Mesenchymal stem cell (in vitro differentiated cells and primary cell): ENCODE measurements around the gene TNS1.

ENCODE experiments used
- DNase-seq: peaks from one replicate; pipeline ENCODE4 v3.0.0-alpha.2; 2013
- H2AFZ ChIP-seq: one replicate; pipeline ENCODE4 v1.6.1; 2013; ENCODE audit warnings: low read depth, mild to moderate bottlenecking, control low read depth, inconsistent platforms, low read length, moderate library complexity
- H2AK5ac ChIP-seq: 2 replicates; pipeline ENCODE4 v1.6.1; 2013; ENCODE audit warnings: low read length, moderate library complexity, mild to moderate bottlenecking, inconsistent platforms; ENCODE audit not compliant: severe bottlenecking
- H2BK120ac ChIP-seq: one replicate; pipeline ENCODE4 v1.6.1; 2013; ENCODE audit warnings: low read depth, mild to moderate bottlenecking, inconsistent platforms, low read length, moderate library complexity
- H2BK12ac ChIP-seq, 2 experiments: one replicate each; pipeline ENCODE4 v1.6.1; 2013; ENCODE audit warnings: inconsistent platforms in 2 of 2, low read length in 2 of 2, mild to moderate bottlenecking in 2 of 2, moderate library complexity in 2 of 2, control low read depth in 1 of 2
- H2BK15ac ChIP-seq: one replicate; pipeline ENCODE4 v1.6.1; 2013; ENCODE audit warnings: mild to moderate bottlenecking, low read depth, inconsistent platforms; ENCODE audit not compliant: poor library complexity, severe bottlenecking
- H2BK5ac ChIP-seq: 2 replicates; pipeline ENCODE4 v1.6.1; 2013; ENCODE audit warnings: low read depth, mild to moderate bottlenecking, low read length, control low read depth, inconsistent platforms; ENCODE audit not compliant: poor library complexity, severe bottlenecking
- H3K14ac ChIP-seq, 2 experiments: one replicate each; pipeline ENCODE4 v1.6.1; 2013; ENCODE audit warnings: inconsistent platforms in 2 of 2, low read length in 2 of 2, control low read depth in 1 of 2, mild to moderate bottlenecking in 1 of 2, moderate library complexity in 1 of 2
- H3K18ac ChIP-seq, 2 experiments: one replicate each; pipeline ENCODE4 v1.6.1; 2013; ENCODE audit warnings: inconsistent platforms in 2 of 2, low read length in 2 of 2, control low read depth in 1 of 2, low read depth in 1 of 2, mild to moderate bottlenecking in 1 of 2
- H3K23ac ChIP-seq, 2 experiments: one replicate each; pipeline ENCODE4 v1.6.1; 2013; ENCODE audit warnings: inconsistent platforms in 2 of 2, low read length in 2 of 2, mild to moderate bottlenecking in 2 of 2, moderate library complexity in 2 of 2, control low read depth in 1 of 2
- H3K27ac ChIP-seq: 2 replicates; pipeline ENCODE4 v1.5.1; 2013; ENCODE audit warnings: mild to moderate bottlenecking, moderate library complexity, low read length, control low read depth, inconsistent platforms; ENCODE audit not compliant: poor library complexity, severe bottlenecking
- H3K27me3 ChIP-seq, 2 experiments: 2 replicates each; pipeline versions ENCODE4 v1.6.1 to v1.7.0; 2013; ENCODE audit warnings: low read length in 2 of 2, mild to moderate bottlenecking in 2 of 2, moderate library complexity in 2 of 2, control low read depth in 1 of 2, inconsistent platforms in 1 of 2; ENCODE audit not compliant: control insufficient read depth in 1 of 2, insufficient read depth in 1 of 2
- H3K36me3 ChIP-seq, 2 experiments: 2 replicates each; pipeline versions ENCODE4 v1.6.1 to v1.7.0; 2013; ENCODE audit warnings: low read length in 2 of 2, control low read depth in 1 of 2, inconsistent platforms in 1 of 2, low read depth in 1 of 2, mild to moderate bottlenecking in 1 of 2; ENCODE audit not compliant: insufficient read depth in 2 of 2, control insufficient read depth in 1 of 2
- H3K4ac ChIP-seq, 2 experiments: one replicate each; pipeline ENCODE4 v1.6.1; 2013; ENCODE audit warnings: inconsistent platforms in 2 of 2, low read length in 2 of 2, mild to moderate bottlenecking in 2 of 2, moderate library complexity in 2 of 2, control low read depth in 1 of 2, low read depth in 1 of 2
- H3K4me1 ChIP-seq: 2 replicates; pipeline ENCODE4 v1.6.1; 2013; ENCODE audit warnings: low read depth, low read length, control low read depth; ENCODE audit not compliant: control insufficient read depth, insufficient read depth
- H3K4me2 ChIP-seq: 2 replicates; pipeline ENCODE4 v1.6.1; 2013; ENCODE audit warnings: low read length, mild to moderate bottlenecking, inconsistent platforms; ENCODE audit not compliant: poor library complexity, severe bottlenecking
- H3K4me3 ChIP-seq, 2 experiments: 2 replicates each; pipeline versions ENCODE4 v1.5.1 to v1.7.0; 2013; ENCODE audit warnings: low read length in 2 of 2, mild to moderate bottlenecking in 2 of 2, control low read depth in 1 of 2, low read depth in 1 of 2; ENCODE audit not compliant: insufficient read depth in 1 of 2
- H3K79me1 ChIP-seq: replicated peaks from 2 replicates; pipeline ENCODE4 v1.6.1; 2013; ENCODE audit warnings: mild to moderate bottlenecking, control low read depth, low read length, inconsistent platforms; ENCODE audit not compliant: poor library complexity, severe bottlenecking
- H3K9ac ChIP-seq: 2 replicates; pipeline ENCODE4 v1.7.0; 2013; ENCODE audit warnings: mild to moderate bottlenecking, low read length, moderate library complexity
- H3K9me3 ChIP-seq: 2 replicates; pipeline ENCODE4 v1.7.0; 2013; ENCODE audit warnings: mild to moderate bottlenecking, low read length; ENCODE audit not compliant: control insufficient read depth
- H4K8ac ChIP-seq: one replicate; pipeline ENCODE4 v1.6.1; 2013; ENCODE audit warnings: inconsistent platforms, mild to moderate bottlenecking, low read length, moderate library complexity
- H4K91ac ChIP-seq: one replicate; pipeline ENCODE4 v1.6.1; 2013; ENCODE audit warnings: mild to moderate bottlenecking, low read length, inconsistent platforms
- WGBS: methylation state at CpG from one replicate; pipeline ENCODE4 v1.1.7; 2013; ENCODE audit warnings: mixed read lengths; 5-methylcytosine and 5-hydroxymethylcytosine counted together

TNS1 gene

GRCh38 chr2:217775920-217776503, 226.8 kb downstream of the TNS1 start:
- no peak overlapping the region for H3K4ac ChIP-seq
- H2BK12ac ChIP-seq = no peak overlapping the region
- WGBS = 77% methylated on average over 4 of the region's 4 CpGs

DNA sequence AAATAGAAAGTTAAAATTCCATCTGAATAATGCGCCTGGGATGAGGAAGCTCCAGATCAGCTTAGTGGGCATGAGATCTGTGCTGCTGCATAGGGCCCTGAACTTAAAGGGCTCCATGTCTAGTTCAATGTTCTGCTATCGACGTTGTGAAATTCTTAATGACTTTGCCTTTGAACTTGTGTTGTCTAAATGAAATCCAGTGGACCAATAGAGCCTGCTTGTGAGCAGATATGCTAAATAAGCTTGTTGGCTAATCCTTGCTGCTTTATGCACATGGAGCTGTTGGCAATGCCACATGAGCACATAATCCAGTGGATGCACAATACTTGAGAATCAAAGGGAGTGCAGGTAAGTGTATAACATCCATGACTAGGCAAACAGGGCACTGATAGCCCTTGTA, 228.6 kb downstream of the TNS1 start:
- Histone ChIP-seq H2BK5ac (no peak overlapping the region), H3K23ac (no peak overlapping the region), H4K91ac (no peak overlapping the region), H3K4me1 (no peaks in the 10 kb centered on the region), H3K79me1 (no peaks in the 10 kb centered on the region), H2BK15ac (no peak overlapping the region), H2BK120ac (no peak overlapping the region), H3K14ac (no peak overlapping the region), H4K8ac (no peak overlapping the region), H3K4me2 (no peak overlapping the region), H2BK12ac (no peak overlapping the region), H3K27me3 (peaks cover 0 to 14% of the 10 kb centered on the region in 2 experiments), H3K4me3 (no peak overlapping the region), H2AFZ (no peak overlapping the region), H3K36me3 (peaks cover 0 to 2% of the 10 kb centered on the region in 2 experiments), H3K4ac (no peak overlapping the region), H3K9me3 (no peaks in the 10 kb centered on the region), H3K27ac (no peak overlapping the region), H3K9ac (no peak overlapping the region), H2AK5ac (no peak overlapping the region), H3K18ac (no peak overlapping the region)
- 95% methylated on average over 3 of the region's 3 CpGs for WGBS
- no peak for DNase-seq

More at GRCh38 chr2:217775920-217776503, 226.8 kb downstream of the TNS1 start:
- H3K14ac ChIP-seq = no peak overlapping the region
- H3K4me2 ChIP-seq = no peak overlapping the region
- H3K9ac ChIP-seq = no peak overlapping the region
- H3K36me3 ChIP-seq = peaks cover 0 to 2% of the 10 kb centered on the region in 2 experiments
- no peak overlapping the region for H4K91ac ChIP-seq
- peaks cover 0 to 4% of the 10 kb centered on the region in 2 experiments for H3K27me3 ChIP-seq
- no peak overlapping the region for H2BK15ac ChIP-seq
- no peak overlapping the region for H2BK5ac ChIP-seq
- no peak overlapping the region for H2AFZ ChIP-seq
- H3K23ac ChIP-seq = no peak overlapping the region
- H2BK120ac ChIP-seq = no peak overlapping the region
- no peak overlapping the region for H2AK5ac ChIP-seq
- no peak overlapping the region for H3K18ac ChIP-seq
- no peaks in the 10 kb centered on the region for H3K4me1 ChIP-seq
- no peaks in the 10 kb centered on the region for H3K79me1 ChIP-seq
- H4K8ac ChIP-seq = no peak overlapping the region
- DNase-seq = no peak
- no peak overlapping the region for H3K4me3 ChIP-seq
- no peaks in the 10 kb centered on the region for H3K9me3 ChIP-seq
- H3K27ac ChIP-seq = no peak overlapping the region

DNA sequence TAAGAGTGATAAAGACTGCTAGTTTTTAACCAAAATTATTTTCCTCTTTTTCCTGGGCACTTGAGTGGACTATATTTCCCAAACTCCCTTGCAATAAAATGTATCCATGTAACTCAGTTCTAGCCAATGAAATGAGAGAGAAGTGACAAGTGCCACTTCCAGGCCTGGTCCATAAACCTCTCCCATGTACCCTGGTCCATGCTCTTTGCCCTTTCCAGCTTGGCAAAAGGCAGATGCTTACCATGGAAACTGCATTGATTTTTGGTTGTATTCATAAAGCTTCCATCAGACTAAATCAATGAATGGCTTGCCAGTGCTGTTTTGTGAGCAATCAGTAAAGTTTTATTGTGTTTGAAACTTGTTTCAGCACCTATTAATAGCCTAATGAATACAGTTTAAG, 229.3 kb downstream of the TNS1 start:
- Histone ChIP-seq H3K27ac (no peak overlapping the region), H3K79me1 (no peaks in the 10 kb centered on the region), H3K4me2 (no peak overlapping the region), H3K18ac (no peak overlapping the region), H3K4me1 (no peaks in the 10 kb centered on the region), H3K36me3 (peaks cover 0 to 2% of the 10 kb centered on the region in 2 experiments), H3K9ac (no peak overlapping the region), H4K91ac (no peak overlapping the region), H2BK120ac (no peak overlapping the region), H2BK15ac (no peak overlapping the region), H4K8ac (no peak overlapping the region), H2AFZ (no peak overlapping the region), H2AK5ac (no peak overlapping the region), H3K23ac (no peak overlapping the region), H3K4me3 (no peak overlapping the region), H3K14ac (no peak overlapping the region), H2BK5ac (no peak overlapping the region), H3K9me3 (no peaks in the 10 kb centered on the region), H2BK12ac (no peak overlapping the region), H3K27me3 (peaks cover 0 to 14% of the 10 kb centered on the region in 2 experiments), H3K4ac (no peak overlapping the region)
- no peak for DNase-seq

GRCh38 chr2:217766356-217766755, 236.4 kb downstream of the TNS1 start:
- Histone ChIP-seq H4K8ac (no peak overlapping the region), H2BK15ac (no peak overlapping the region), H3K9ac (no peak overlapping the region), H4K91ac (no peak overlapping the region), H3K27me3 (peaks cover 0 to 13% of the 10 kb centered on the region in 2 experiments), H3K14ac (no peak overlapping the region), H3K9me3 (peaks cover 42% of the 10 kb centered on the region), H3K4me1 (no peaks in the 10 kb centered on the region), H2AFZ (no peak overlapping the region), H3K36me3 (peaks cover 0 to 6% of the 10 kb centered on the region in 2 experiments), H3K23ac (no peak overlapping the region), H2AK5ac (no peak overlapping the region), H3K4me3 (no peak overlapping the region), H2BK5ac (no peak overlapping the region), H2BK120ac (no peak overlapping the region), H3K18ac (no peak overlapping the region), H2BK12ac (no peak overlapping the region), H3K27ac (no peak overlapping the region), H3K4ac (no peak overlapping the region), H3K4me2 (no peak overlapping the region), H3K79me1 (no peaks in the 10 kb centered on the region)
- 84% methylated on average over 2 of the region's 4 CpGs for WGBS
- DNase-seq = no peak
